HT-29 (cell line): Measurements from ENCODE around the gene DEPDC1B. TPM values are rescaled to one million over a fixed set of nuclear protein-coding genes. Genes with fewer than 3 reads are reported as not detected.
"Not testable (repeated sequence)": the region's sequence is repeated elsewhere in the genome, so short reads cannot be mapped to it uniquely, and the experiment has no call there.

ENCODE experiments used
- DNase-seq: peaks from one replicate; pipeline ENCODE4 v3.0.0-alpha.2; 2015; ENCODE audit warnings: low spot score
- total RNA-seq: library from RNA; depleted of rRNA; stranded (reverse); fragments of >200 nt; shearing (Covaris generic); gene quantifications from 2 replicates; pipeline ENCODE4 v1.2.3, GENCODE V29; 2014

DEPDC1B gene
- total RNA-seq, 1 experiment from 2014 or later: 20.5 TPM

- DNase-seq: peak; percentile 68
Measured at GRCh38 chr5:60700416-60700757, 421 bp upstream of the DEPDC1B start.

- DNase-seq: no peak
Measured at GRCh38 chr5:60699288-60699608, 718 bp downstream of the DEPDC1B start.

DNA sequence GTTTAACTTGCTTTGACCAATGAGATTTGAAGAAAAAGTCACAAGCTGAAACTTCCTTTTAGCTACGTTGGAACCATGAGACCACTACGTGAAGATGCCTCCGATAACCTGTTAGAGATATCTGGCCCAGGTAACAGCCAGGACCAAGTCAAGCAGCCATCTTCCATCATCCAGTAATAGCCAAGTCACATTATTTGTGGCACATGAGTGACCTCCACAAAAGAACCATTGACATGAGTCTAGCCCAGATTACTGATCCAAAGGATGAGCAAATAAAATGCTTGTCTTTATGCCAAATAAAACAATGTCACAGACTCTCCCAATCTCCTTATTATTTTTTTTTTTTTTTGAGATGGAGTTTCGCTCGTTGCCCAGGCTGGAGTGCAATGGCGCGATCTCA lies 1.6 kb downstream of the DEPDC1B start:
- DNase-seq: no peak

DNA sequence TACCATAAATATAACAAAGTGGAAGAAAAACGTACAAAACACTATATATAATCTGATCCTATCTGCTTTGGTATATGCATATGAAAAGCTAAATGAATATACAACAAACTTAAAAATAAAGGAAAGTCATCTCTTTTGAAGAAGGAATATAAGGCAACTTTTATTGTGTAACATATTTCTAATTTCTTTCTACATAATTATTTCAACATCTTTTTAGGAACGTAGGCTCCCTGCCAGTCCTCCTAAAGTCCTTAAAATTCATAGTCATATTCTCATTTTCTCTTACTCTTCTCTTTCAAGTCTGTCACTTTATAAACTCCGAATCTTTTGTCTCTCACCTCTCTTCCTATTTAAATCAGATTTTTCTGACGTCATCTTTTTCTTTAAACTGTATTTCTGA lies 9.6 kb downstream of the DEPDC1B start:
- DNase-seq: no peak

GRCh38 chr5:60688980-60689379 lies 11.0 kb downstream of the DEPDC1B start:
- DNase-seq: no peak

DNA sequence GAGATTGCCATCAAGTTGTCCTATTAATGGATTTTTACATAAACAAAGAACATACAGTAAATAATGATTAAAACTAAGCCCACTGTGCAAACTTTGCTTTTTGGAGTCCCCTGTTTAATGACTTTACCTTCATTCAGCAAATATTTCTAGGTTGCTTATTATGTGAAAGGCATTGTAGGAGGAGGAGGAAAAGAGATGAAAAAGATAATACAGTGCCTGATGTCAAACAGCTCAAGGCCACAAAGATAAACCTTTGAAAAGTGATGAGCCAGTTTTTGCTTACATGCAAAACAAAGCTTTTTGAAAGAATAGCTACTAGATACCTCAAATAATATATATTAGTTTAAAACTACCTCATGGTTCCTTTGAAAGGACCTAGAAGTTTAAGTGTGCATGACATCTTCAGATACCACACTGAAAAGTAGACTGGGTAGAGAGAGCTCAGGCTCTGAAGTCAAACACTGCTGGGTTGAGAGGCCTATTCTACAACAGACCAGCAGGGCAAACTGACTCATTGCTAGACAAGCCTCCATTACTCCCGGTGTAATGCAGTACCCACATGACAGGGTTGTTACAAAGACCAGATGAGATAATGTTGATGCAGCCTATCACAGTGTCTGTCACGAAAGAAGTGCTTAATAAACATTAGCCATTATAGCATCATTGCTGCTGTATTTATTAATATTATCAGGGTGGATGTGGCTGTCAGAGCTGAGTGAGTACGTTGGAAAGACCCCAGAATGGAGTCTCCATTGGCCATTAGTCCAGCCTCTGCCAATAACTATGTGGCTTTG lies 11.8 kb downstream of the DEPDC1B start:
- peak; percentile 64 for DNase-seq

GRCh38 chr5:60686157-60686556 lies 13.8 kb downstream of the DEPDC1B start:
- DNase-seq: no peak

- DNase-seq: no peak
Measured at GRCh38 chr5:60685700-60686099, 14.3 kb downstream of the DEPDC1B start.

- DNase-seq: no peak
Measured at GRCh38 chr5:60685028-60685427, 14.9 kb downstream of the DEPDC1B start.

DNA sequence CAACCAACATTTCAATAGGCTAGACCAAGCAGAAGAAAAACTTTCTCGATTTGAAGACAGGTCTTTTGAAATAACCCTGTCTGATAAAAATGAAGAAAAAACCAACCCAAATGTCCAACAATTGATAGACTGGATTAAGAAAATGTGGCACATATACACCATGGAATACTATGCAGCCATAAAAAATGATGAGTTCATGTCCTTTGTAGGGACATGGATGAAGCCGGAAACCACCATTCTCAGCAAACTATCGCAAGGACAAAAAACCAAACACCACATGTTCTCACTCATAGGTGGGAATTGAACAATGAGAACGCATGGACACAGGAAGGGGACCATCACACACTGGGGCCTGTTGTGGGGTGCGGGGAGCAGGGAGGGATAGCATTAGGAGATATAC lies 18.0 kb downstream of the DEPDC1B start:
- DNase-seq: not testable (repeated sequence)

DNA sequence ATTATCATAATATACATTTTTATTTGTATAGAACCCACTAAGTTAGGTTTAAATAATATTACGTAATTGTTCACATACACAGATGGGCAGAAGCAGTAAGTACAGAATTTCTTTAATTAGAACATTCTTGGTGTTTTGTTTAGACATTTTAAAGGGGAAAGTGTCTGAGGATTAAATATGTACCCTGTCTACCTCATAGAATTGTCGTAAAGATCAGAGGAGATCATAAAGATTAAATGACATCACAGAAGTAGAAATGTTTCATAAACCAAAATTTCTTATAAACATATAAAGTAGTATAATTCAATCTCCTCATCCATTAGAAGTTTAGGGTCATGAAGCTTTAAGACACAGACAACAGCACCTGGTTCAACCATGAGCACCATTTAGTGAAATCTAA lies 20.1 kb downstream of the DEPDC1B start:
- no peak for DNase-seq

GRCh38 chr5:60677850-60678664 lies 21.9 kb downstream of the DEPDC1B start:
- peak; percentile 79 for DNase-seq

DNA sequence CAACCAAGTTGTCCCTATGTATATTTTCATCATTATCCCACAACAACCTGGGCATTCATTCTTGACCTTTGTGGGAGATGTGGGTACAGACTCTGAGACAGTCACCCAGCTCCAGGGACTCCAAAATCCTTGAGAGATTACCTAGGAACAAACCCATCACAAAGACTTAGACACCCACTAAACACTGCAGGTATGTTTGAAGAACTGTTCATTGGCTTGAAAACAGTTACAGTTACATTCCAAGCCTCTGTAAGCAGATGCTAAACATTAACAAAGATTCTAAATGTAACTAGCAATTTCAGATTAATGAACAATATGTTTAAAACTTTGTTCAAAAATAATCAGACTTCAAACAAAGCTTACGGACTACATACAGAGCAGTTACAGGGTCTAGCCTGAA lies 24.7 kb downstream of the DEPDC1B start:
- DNase-seq: no peak

DNA sequence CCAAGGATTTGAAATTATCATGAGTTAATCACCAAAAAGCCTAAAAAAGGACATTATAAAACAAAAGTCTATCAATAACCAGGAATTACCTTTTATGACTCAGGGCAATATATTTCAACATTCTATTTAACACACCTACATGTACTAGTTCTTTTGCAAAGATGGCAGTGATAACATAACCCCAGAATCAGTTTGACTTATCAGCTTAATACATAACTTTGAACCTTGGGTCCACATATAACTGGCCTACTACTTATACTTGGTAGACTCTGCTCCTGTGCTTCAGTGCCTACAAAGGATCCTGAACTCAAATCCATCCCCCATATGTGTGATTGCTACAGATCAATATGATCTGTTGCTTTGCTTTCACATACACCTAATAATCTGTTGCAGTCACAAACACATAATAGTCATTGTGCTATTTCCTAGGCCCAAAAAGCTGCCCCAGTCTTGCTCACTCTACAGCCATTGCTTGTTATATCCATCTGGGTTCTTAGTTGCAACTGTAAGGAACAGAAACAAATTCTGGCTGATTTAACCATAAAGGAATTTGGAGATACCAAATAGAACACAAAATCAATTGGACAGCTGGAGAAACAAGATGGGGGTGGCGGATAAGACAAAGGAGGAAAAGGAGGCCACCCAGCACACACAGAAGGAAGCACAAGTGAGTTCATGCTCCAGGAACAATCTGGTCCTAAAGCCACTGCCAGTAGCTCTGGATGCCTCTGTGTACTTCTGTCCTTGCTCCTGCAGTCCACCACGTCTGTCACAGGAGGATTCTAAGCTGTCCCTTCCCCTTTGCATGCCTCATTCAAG lies 25.5 kb downstream of the DEPDC1B start:
- no peak for DNase-seq

DNA sequence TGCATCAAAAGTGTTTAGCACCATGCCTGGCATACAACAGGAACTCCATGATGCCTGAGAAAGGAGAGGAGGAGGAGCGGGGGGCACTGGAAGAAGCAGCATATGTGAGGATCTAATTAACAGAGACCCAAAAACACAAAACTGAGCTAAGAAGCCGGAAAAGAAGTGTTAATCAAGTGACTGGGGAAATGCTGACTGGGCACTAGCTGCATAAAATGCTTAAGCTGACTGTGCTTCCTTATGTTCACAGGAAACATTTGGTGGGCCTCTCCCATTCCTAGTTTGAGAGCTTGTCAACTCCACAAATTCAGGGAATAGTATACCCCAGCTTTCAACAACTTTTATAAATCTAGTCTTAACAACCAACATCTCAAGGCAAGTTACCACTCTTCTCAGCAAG lies 26.6 kb downstream of the DEPDC1B start:
- no peak for DNase-seq

GRCh38 chr5:60672693-60673264 lies 27.2 kb downstream of the DEPDC1B start:
- DNase-seq: peak; percentile 60

DNA sequence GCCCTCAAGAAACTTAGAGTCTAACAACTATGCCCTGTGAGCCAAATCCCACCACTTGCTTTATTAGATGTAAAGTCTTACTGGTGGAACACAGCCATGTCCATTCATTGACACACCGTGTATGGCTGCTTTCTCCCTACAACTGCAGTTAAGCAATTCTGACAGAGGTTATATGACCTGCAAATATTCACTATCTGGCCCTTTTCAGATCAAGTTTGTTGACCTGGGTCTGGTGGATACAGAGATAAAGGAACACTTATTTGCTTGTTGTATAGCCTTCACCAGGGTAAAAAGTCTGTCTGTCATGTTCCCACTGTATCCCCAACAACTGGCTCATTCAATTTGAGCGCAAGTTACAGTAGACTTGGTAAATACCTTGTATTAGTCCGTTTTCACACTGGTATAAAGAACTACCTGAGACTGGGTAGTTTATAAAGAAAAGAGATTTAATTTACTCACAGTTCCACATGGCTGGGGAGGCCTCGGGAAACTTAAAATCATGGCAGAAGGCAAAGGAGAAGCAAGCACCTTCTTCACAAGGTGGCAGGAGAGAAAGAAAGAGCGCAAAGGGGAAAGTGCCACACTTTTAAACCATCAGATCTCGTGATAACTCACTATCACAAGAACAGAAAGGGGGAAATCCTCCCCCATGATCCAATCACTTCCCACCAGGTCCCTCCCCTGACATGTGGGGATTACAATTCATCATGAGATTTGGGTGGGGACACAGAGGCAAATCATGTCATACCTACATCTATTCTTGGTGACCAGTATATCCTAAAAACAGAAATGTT lies 27.9 kb downstream of the DEPDC1B start:
- no peak for DNase-seq

DNA sequence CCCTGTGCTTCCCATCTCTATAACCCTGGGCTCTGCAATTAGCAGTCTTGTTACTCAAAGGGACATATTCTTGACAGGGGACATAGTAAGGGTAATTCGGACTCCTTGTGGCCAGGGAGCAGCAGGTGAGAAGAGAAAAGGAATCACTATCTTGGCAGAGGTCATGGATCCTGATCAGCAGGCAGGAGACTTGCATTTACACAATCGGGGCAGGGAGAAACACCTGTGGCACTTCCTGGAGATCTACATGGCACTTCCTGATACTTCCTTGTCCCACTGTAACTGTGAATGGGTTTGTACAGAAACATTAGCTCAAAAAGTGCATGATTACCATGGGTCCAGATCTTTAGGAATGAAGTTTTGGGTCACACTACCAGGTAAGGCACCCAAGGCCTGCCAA lies 29.2 kb downstream of the DEPDC1B start:
- no peak for DNase-seq

DNA sequence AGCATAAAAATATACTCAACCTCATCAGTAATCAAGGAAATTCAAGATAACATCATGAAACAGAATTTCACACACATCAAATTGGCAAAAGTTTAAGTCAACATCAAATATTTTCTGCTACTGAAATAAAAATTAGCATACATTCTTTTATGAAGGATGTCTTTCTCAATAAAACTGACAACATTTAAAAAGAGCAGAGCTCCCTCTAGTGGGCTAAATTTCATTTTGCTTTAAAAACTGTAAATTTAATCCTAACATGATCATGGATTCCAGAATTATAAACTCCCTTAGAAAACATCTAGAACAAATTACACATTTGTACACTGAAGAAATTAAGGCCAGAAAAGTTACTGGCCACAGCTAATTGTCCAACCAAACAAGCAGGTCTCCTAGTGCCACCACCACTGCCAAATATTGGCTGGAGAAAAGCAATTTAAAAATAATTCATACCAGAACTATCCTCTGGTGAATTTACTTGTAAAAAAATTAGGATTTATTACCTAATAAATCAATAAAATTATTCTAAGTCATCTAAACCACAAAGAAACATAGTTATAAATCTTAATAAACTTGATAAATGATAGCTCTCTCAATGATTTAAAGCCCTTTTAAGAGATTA lies 31.2 kb downstream of the DEPDC1B start:
- peak; percentile 71 for DNase-seq

GRCh38 chr5:60651872-60652620 lies 47.9 kb downstream of the DEPDC1B start:
- DNase-seq: no peak
